Measurements from ENCODE around the gene TBC1D4.

TBC1D4 gene

DNA sequence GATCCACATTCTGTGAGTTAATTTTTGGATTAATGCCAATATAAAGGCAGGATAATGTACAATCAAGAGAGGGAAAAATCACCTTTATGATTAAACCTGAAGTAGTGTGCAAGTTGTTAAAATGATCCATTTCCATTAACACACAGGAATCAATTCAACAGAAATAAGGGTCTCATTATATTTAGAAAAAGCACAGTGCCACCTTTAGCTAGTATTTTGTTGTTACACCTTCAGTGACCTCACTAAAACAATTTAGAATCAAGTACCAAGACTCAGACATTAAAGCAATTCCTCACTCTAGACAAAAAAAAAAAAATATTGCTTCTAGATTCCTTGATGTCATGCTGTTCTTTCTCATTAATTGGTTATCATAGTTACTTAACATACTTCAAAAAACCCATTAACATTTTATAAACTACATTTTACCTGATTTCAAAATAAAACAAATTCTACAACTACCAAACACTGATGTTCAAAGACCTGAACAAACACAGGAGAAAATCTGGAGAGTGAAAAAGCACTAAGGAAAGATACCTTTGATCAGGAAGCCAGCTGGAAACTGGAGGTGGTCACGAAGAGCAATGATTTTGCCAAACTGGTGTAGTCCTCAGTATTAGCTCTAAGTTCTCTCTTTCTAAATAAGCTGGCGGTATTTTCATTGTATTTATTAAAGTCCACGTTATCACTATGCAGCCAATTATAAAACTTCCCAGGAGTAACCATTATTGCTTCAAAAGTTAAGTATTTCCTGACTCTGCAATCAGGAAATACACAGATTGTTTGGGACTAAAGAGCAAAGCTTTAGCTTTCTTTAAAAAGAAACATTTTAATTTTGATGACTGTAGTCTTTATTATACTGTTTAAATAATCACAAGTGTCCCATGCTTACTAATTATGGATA lies 115.3 kb downstream of the TBC1D4 start:
- no peak overlapping the region for H3K4me3 ChIP-seq (ENCODE audit: low read depth, low read length)
- DNase-seq (ENCODE audit: low read depth) = no peak
- in situ Hi-C loops (cut with HindIII; ENCODE audit: low sequenced_read_pairs) = no loop called here
- TF ChIP-seq, protein P1, sequence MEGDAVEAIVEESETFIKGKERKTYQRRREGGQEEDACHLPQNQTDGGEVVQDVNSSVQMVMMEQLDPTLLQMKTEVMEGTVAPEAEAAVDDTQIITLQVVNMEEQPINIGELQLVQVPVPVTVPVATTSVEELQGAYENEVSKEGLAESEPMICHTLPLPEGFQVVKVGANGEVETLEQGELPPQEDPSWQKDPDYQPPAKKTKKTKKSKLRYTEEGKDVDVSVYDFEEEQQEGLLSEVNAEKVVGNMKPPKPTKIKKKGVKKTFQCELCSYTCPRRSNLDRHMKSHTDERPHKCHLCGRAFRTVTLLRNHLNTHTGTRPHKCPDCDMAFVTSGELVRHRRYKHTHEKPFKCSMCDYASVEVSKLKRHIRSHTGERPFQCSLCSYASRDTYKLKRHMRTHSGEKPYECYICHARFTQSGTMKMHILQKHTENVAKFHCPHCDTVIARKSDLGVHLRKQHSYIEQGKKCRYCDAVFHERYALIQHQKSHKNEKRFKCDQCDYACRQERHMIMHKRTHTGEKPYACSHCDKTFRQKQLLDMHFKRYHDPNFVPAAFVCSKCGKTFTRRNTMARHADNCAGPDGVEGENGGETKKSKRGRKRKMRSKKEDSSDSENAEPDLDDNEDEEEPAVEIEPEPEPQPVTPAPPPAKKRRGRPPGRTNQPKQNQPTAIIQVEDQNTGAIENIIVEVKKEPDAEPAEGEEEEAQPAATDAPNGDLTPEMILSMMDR (IDR thresholded peaks at IDR 0.05; ENCODE audit: low read depth, low read length, missing control alignments) = no peak

DNA sequence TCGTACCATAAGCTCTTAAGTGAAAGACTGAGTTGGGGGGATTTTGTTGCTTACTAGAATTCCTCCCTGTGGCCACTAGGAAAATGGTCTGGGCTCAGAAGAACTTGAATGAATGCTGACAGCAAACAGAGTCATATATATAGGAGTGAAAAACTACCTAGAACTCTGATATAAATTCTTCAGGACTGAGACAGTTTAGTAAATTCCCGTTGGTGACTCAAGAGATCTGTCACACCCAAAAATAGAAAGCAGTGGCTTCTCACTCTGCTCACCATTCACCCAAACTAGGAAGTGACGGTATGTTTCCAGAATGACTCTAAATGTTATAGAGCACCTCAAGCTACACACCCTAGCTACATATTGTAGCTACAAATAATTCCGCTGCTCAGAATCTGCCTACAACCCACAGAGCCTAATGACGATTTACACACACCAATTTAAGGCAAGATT lies 116.2 kb downstream of the TBC1D4 start:
- DNase-seq (ENCODE audit: low read depth) = no peak
- TF ChIP-seq, protein P1 (IDR thresholded peaks at IDR 0.05; ENCODE audit: low read depth, low read length, missing control alignments) = peak; percentile 29
- in situ Hi-C loops (cut with HindIII; ENCODE audit: low sequenced_read_pairs) = no loop called here

DNA sequence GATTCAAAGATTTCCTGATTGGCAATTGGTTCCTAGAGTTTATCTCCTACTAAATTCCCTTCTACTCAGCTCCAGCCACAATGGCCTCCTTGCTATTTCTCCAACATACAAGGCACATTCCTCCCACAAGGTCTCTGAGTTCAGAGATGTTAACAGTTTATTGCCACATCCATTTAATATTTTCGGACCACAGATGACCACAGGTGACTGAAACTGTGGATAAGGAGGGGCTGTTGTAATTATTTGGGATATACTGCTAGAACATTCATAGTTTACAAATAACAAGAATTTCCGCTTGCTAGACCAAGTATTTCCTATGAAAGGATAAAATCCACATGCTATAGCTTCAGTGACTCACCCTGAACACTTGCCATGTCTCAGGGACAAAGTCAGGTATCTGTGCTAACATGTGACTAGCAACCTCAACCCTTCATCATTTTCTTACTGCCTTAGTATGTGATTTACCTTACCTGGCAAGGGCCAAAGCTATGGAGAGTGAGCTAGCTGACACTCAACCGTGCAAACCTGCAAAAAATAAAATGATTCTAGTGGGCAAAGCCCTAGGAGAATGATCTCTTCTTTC lies 117.7 kb downstream of the TBC1D4 start:
- in situ Hi-C loops (cut with HindIII; ENCODE audit: low sequenced_read_pairs) = no loop called here
- H3K4me3 ChIP-seq (ENCODE audit: low read depth, low read length) = no peak overlapping the region
- TF ChIP-seq, protein P1 (IDR thresholded peaks at IDR 0.05; ENCODE audit: low read depth, low read length, missing control alignments) = no peak
- no peak for DNase-seq (ENCODE audit: low read depth)

More for the DNA sequence above, 116.2 kb downstream of the TBC1D4 start:
- H3K4me3 ChIP-seq (ENCODE audit: low read depth, low read length) = no peak overlapping the region

DNA sequence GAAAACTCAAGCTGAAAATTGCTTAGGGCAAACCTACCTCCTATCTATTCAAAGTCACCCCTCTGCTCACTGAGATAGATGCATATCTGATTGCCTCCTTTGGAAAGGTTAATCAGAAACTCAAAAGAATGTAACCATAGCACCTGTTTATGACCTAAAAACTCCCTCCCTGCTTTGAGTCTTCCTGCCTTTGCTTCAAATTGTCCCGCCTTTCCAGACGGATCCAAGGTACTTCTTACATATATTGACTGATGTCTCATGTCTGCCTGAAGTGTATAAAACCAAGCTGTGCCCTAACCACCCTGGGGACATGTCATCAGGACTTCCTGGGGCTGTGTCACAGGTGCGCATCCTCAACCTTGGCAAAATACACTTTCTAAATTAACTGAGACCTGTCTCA lies 118.6 kb downstream of the TBC1D4 start:
- in situ Hi-C loops (cut with HindIII; ENCODE audit: low sequenced_read_pairs) = no loop called here

DNA sequence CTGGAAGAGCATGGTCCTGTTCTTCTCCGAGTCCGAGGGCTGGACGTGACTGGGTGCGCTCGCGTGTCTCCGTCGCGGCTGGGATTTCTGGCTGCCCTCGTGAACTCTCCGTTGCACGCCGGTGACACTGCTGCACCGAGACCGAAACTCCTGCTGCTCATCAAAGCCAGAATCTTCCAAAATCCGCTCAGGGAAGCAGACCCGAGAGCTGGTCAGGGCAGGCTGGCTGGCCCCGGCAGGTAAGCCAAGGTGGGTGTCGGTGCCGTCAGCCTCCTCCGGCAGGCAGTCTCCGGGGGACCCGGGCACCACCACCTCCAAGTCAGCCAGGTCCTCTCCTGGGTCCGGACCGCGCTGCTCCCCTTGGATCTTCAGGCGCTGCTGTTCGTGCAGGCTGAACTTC lies 119.9 kb downstream of the TBC1D4 start:
- no peak for DNase-seq (ENCODE audit: low read depth)
- in situ Hi-C loops (cut with HindIII; ENCODE audit: low sequenced_read_pairs) = no loop called here
- TF ChIP-seq, protein P1 (IDR thresholded peaks at IDR 0.05; ENCODE audit: low read depth, low read length, missing control alignments) = no peak
- H3K4me3 ChIP-seq (ENCODE audit: low read depth, low read length) = no peak overlapping the region

More for the DNA sequence above, 118.6 kb downstream of the TBC1D4 start:
- DNase-seq (ENCODE audit: low read depth) = no peak
- TF ChIP-seq, protein P1 (IDR thresholded peaks at IDR 0.05; ENCODE audit: low read depth, low read length, missing control alignments) = no peak
- no peak overlapping the region for H3K4me3 ChIP-seq (ENCODE audit: low read depth, low read length)

DNA sequence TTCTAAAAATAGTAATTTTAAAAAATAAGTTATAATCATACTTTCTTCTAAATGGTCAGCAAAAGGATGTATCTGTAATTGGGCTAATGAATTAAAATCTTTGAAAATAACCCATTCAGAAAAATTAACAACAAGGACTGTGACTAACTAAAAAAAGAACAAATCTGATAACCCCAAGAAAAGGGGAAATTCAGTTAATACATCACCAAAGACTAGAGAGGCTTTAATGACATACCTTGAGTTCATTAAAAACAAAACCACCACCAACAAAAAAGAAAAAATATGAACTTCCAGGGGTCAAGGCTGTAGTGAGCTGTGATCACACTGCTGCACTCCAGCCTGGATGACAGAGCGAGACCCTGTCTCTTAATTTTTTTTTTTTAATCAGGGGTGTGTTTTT lies 121.8 kb downstream of the TBC1D4 start:
- TF ChIP-seq, protein P1 (IDR thresholded peaks at IDR 0.05; ENCODE audit: low read depth, low read length, missing control alignments) = no peak
- in situ Hi-C loops (cut with HindIII; ENCODE audit: low sequenced_read_pairs) = no loop called here
- H3K4me3 ChIP-seq (ENCODE audit: low read depth, low read length) = no peak overlapping the region
- DNase-seq (ENCODE audit: low read depth) = no peak

All from astrocyte of the cerebellum (primary cell).